MCF 10A (cell line): ENCODE results near the gene FAAP20. TPM values are rescaled to one million over a fixed set of nuclear protein-coding genes. Genes with fewer than 3 reads are reported as not detected.
A peak's percentile ranks its signal among the peaks of the same experiment; 100 is the strongest.

ENCODE experiments used
- BruUV-seq: library from RNA; stranded (reverse); fragments of 400-500 nt; replicated peaks from 2 replicates; lab custom pipeline; 2021; lab: Mats Ljungman, UMichigan
- CTCF ChIA-PET: fragments of 300-600 bp; sonication (Branson Sonifier 250); formaldehyde crosslinking; extraction: SDS; loops from one replicate; lab custom pipeline; 2021; ENCODE audit warnings: antibody characterized with exemption, inconsistent platforms; lab: Yijun Ruan, JAX
- POLR2A ChIA-PET: fragments of 300-600, 350-650 bp; sonication (Branson Sonifier 250); formaldehyde crosslinking; extraction: SDS; loops from one replicate; lab custom pipeline; 2020; ENCODE audit warnings: antibody characterized with exemption, inconsistent platforms; lab: Yijun Ruan, JAX
- DNase-seq: peaks from one replicate; pipeline ENCODE4 v3.0.0-alpha.2; 2018; ENCODE audit not compliant: unreplicated experiment
- H3K27ac Mint-ChIP-seq: one replicate; pipeline ENCODE4 v1.8.0; 2022; ENCODE audit warnings: mild to moderate bottlenecking, low read depth, mixed read lengths; ENCODE audit not compliant: unreplicated experiment
- H3K27me3 Mint-ChIP-seq: one replicate; pipeline ENCODE4 v1.8.0; 2022; ENCODE audit warnings: mixed read lengths; ENCODE audit not compliant: insufficient read depth, unreplicated experiment
- H3K36me3 Mint-ChIP-seq: one replicate; pipeline ENCODE4 v1.8.0; 2022; ENCODE audit warnings: mild to moderate bottlenecking, moderate library complexity, mixed read lengths; ENCODE audit not compliant: insufficient read depth, unreplicated experiment
- H3K4me1 Mint-ChIP-seq: one replicate; pipeline ENCODE4 v1.8.0; 2022; ENCODE audit warnings: mixed read lengths; ENCODE audit not compliant: insufficient read depth, unreplicated experiment
- H3K4me3 Mint-ChIP-seq: one replicate; pipeline ENCODE4 v1.8.0; 2022; ENCODE audit warnings: mild to moderate bottlenecking, moderate library complexity, mixed read lengths; ENCODE audit not compliant: unreplicated experiment
- H3K9me3 Mint-ChIP-seq: one replicate; pipeline ENCODE4 v1.8.0; 2022; ENCODE audit warnings: mixed read lengths; ENCODE audit not compliant: unreplicated experiment
- intact Hi-C: fragments of 100-400 bp; cut with micrococcal nuclease; formaldehyde crosslinking; loops from 2 replicates; pipeline ENCODE4 v1.14.1; 2022
- total RNA-seq: library from RNA; stranded (reverse); gene quantifications from 2 replicates; pipeline ENCODE4 v1.2.3, GENCODE V29; 2022
- TF ChIP-seq, protein P1 (sequence below): fragments of 200-600 bp; IDR thresholded peaks from one replicate; pipeline ENCODE4 v1.8.0; 2022; ENCODE audit warnings: antibody characterized with exemption, mild to moderate bottlenecking; ENCODE audit not compliant: unreplicated experiment

FAAP20 gene
- total RNA-seq, 1 experiment from 2014 or later, result 75.9 TPM

GRCh38 chr1:2204415-2205190 is 10.0 kb upstream of the FAAP20 start:
- CTCF ChIA-PET, result interaction anchor here (1.1 kb wide), 1 partner anchor 9 kb away, joined by 6 read pairs; the partner anchor contains the start of gene FAAP20
- no peak for DNase-seq
- intact Hi-C loops, result no loop called here
- TF ChIP-seq, protein P1, sequence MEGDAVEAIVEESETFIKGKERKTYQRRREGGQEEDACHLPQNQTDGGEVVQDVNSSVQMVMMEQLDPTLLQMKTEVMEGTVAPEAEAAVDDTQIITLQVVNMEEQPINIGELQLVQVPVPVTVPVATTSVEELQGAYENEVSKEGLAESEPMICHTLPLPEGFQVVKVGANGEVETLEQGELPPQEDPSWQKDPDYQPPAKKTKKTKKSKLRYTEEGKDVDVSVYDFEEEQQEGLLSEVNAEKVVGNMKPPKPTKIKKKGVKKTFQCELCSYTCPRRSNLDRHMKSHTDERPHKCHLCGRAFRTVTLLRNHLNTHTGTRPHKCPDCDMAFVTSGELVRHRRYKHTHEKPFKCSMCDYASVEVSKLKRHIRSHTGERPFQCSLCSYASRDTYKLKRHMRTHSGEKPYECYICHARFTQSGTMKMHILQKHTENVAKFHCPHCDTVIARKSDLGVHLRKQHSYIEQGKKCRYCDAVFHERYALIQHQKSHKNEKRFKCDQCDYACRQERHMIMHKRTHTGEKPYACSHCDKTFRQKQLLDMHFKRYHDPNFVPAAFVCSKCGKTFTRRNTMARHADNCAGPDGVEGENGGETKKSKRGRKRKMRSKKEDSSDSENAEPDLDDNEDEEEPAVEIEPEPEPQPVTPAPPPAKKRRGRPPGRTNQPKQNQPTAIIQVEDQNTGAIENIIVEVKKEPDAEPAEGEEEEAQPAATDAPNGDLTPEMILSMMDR, result no peak
- H3K4me1 Mint-ChIP-seq, result peaks cover 30% of the 10 kb centered on the region
- peaks cover 6% of the 10 kb centered on the region for H3K36me3 Mint-ChIP-seq
- no peaks in the 10 kb centered on the region for H3K9me3 Mint-ChIP-seq
- BruUV-seq, result no TSS peak
- H3K27me3 Mint-ChIP-seq, result no peaks in the 10 kb centered on the region
- peak overlapping the region; percentile 53 for H3K4me3 Mint-ChIP-seq
- POLR2A ChIA-PET, result interaction anchor here (1.1 to 1.3 kb wide), 2 partner anchors 23 to 29 kb away, joined by 3 read pairs; no protein-coding TSS in a partner anchor
- H3K27ac Mint-ChIP-seq, result peak overlapping the region; percentile 39

GRCh38 chr1:2203671-2204414 is 9.3 kb upstream of the FAAP20 start:
- peak overlapping the region; percentile 39 for H3K27ac Mint-ChIP-seq
- intact Hi-C loops, result no loop called here
- H3K4me3 Mint-ChIP-seq, result no peak overlapping the region
- ChIA-PET CTCF (interaction anchor here (0.6 to 1.7 kb wide), 4 partner anchors 9 to 1221 kb away, joined by 3 to 8 read pairs (median 6); partner anchors contain the start of gene FAAP20), POLR2A (interaction anchor here (1.3 to 1.7 kb wide), 3 partner anchors 9 to 23 kb away, joined by 3 to 7 read pairs (median 7); partner anchors contain the start of gene FAAP20)
- BruUV-seq, result no TSS peak
- H3K9me3 Mint-ChIP-seq, result no peaks in the 10 kb centered on the region
- DNase-seq, result no peak
- H3K4me1 Mint-ChIP-seq, result peaks cover 31% of the 10 kb centered on the region
- H3K27me3 Mint-ChIP-seq, result no peaks in the 10 kb centered on the region
- peaks cover 6% of the 10 kb centered on the region for H3K36me3 Mint-ChIP-seq
- TF ChIP-seq, protein P1, result no peak

GRCh38 chr1:2202843-2203601 is 8.4 kb upstream of the FAAP20 start:
- H3K27me3 Mint-ChIP-seq, result no peaks in the 10 kb centered on the region
- TF ChIP-seq, protein P1, result no peak
- H3K4me1 Mint-ChIP-seq, result peaks cover 27% of the 10 kb centered on the region
- intact Hi-C loops, result no loop called here
- H3K27ac Mint-ChIP-seq, result no peak overlapping the region
- no peaks in the 10 kb centered on the region for H3K9me3 Mint-ChIP-seq
- BruUV-seq, result no TSS peak
- DNase-seq, result no peak
- no peak overlapping the region for H3K4me3 Mint-ChIP-seq
- CTCF ChIA-PET, result interaction anchor here (0.6 to 1.7 kb wide), 4 partner anchors 8 to 1222 kb away, joined by 3 to 8 read pairs (median 6); partner anchors contain the start of gene FAAP20
- POLR2A ChIA-PET, result interaction anchor here (1.3 to 1.7 kb wide), 3 partner anchors 8 to 24 kb away, joined by 3 to 7 read pairs (median 7); partner anchors contain the start of gene FAAP20
- H3K36me3 Mint-ChIP-seq, result peaks cover 6% of the 10 kb centered on the region
